ENCODE results near the gene ENC1.
"Not testable (repeated sequence)": the region's sequence is repeated elsewhere in the genome, so short reads cannot be mapped to it uniquely, and the experiment has no call there.

The ENC1 gene

GRCh38 chr5:74684900-74685851 lies 44.6 kb upstream of the ENC1 start, which contains the start of gene HEXB:
Gene HEXB (plus strand): TSS chr5:74685233. CDS start chr5:74685261, 28 bp downstream.
- no peaks in the 10 kb centered on the region for H3F3A ChIP-seq (ENCODE audit: insufficient read depth, low read length)
- no peaks in the 10 kb centered on the region for H3K27me3 ChIP-seq (ENCODE audit: insufficient read depth, low read length)
- no peaks in the 10 kb centered on the region for H4K20me1 ChIP-seq (ENCODE audit: insufficient read depth, low read length)
- no peaks in the 10 kb centered on the region for H3K9me2 ChIP-seq (ENCODE audit: low read depth, low read length)
- peak within 1 kb of the TSS; percentile 77 for H3K9ac ChIP-seq (ENCODE audit: low read length)
- peak within 1 kb of the TSS; percentile 87 for H3K4me2 ChIP-seq (ENCODE audit: low read length)
- no peaks in the 10 kb centered on the region for H3K9me3 ChIP-seq (ENCODE audit: low read length)
- peaks cover 34% of the 10 kb centered on the region for H3K4me1 ChIP-seq (ENCODE audit: insufficient read depth, low read length, severe bottlenecking)
- peak within 1 kb of the TSS; percentile 47 for H3K27ac ChIP-seq (ENCODE audit: low read depth, low read length, poor library complexity, severe bottlenecking)
- H3K4me3 ChIP-seq (ENCODE audit: low read depth, low read length, poor library complexity, severe bottlenecking) = peak within 1 kb of the TSS; percentile 81
- peaks cover 12% of the 10 kb centered on the region; the same call in 1 of the 2 replicates for H3K36me3 ChIP-seq (ENCODE audit: insufficient read depth, low read length)
- no peak within 1 kb of the TSS for H2AFZ ChIP-seq (ENCODE audit: low read length)
- no peaks in the 10 kb centered on the region for H3K79me2 ChIP-seq (ENCODE audit: insufficient read depth, low read length)
- TF ChIP-seq EZH2 (IDR thresholded peaks at IDR 0.05; ENCODE audit: borderline replicate concordance, low read length) (no peak), CTCF (IDR thresholded peaks at IDR 0.05; ENCODE audit: low read length) (peak; percentile 25)

- H3K4me2 ChIP-seq (ENCODE audit: low read length) = no peak overlapping the region
- no peak for TF ChIP-seq CTCF (IDR thresholded peaks at IDR 0.05; ENCODE audit: low read length)
- TF ChIP-seq EZH2 (IDR thresholded peaks at IDR 0.05; ENCODE audit: borderline replicate concordance, low read length) = no peak
- H3K4me1 ChIP-seq (ENCODE audit: insufficient read depth, low read length, severe bottlenecking) = peaks cover 17% of the 10 kb centered on the region
- H2AFZ ChIP-seq (ENCODE audit: low read length) = no peak overlapping the region
- H3F3A ChIP-seq (ENCODE audit: insufficient read depth, low read length) = no peaks in the 10 kb centered on the region
- no peak overlapping the region for H3K27ac ChIP-seq (ENCODE audit: low read depth, low read length, poor library complexity, severe bottlenecking)
- no peaks in the 10 kb centered on the region for H3K36me3 ChIP-seq (ENCODE audit: insufficient read depth, low read length)
- no peaks in the 10 kb centered on the region for H3K27me3 ChIP-seq (ENCODE audit: insufficient read depth, low read length)
- H3K4me3 ChIP-seq (ENCODE audit: low read depth, low read length, poor library complexity, severe bottlenecking) = no peak overlapping the region
- H3K9me2 ChIP-seq (ENCODE audit: low read depth, low read length) = no peaks in the 10 kb centered on the region
- H3K79me2 ChIP-seq (ENCODE audit: insufficient read depth, low read length) = no peaks in the 10 kb centered on the region
- no peaks in the 10 kb centered on the region for H3K9me3 ChIP-seq (ENCODE audit: low read length)
- no peak overlapping the region for H3K9ac ChIP-seq (ENCODE audit: low read length)
- H4K20me1 ChIP-seq (ENCODE audit: insufficient read depth, low read length) = no peaks in the 10 kb centered on the region
Observed at GRCh38 chr5:74679966-74680365, 39.4 kb upstream of the ENC1 start.

- H3K4me2 ChIP-seq (ENCODE audit: low read length); H3K9me3 ChIP-seq (ENCODE audit: low read length); H2AFZ ChIP-seq (ENCODE audit: low read length); H4K20me1 ChIP-seq (ENCODE audit: insufficient read depth, low read length); H3K79me2 ChIP-seq (ENCODE audit: insufficient read depth, low read length); H3K9ac ChIP-seq (ENCODE audit: low read length); H3K9me2 ChIP-seq (ENCODE audit: low read depth, low read length); H3K36me3 ChIP-seq (ENCODE audit: insufficient read depth, low read length); H3K27me3 ChIP-seq (ENCODE audit: insufficient read depth, low read length); H3F3A ChIP-seq (ENCODE audit: insufficient read depth, low read length); H3K27ac ChIP-seq (ENCODE audit: low read depth, low read length, poor library complexity, severe bottlenecking); H3K4me3 ChIP-seq (ENCODE audit: low read depth, low read length, poor library complexity, severe bottlenecking): not testable (repeated sequence)
- peaks cover 17% of the 10 kb centered on the region for H3K4me1 ChIP-seq (ENCODE audit: insufficient read depth, low read length, severe bottlenecking)
Observed at GRCh38 chr5:74679300-74679699, 38.8 kb upstream of the ENC1 start.

GRCh38 chr5:74678123-74678522 lies 37.6 kb upstream of the ENC1 start:
- H3K4me2 ChIP-seq (ENCODE audit: low read length); H3K36me3 ChIP-seq (ENCODE audit: insufficient read depth, low read length); H2AFZ ChIP-seq (ENCODE audit: low read length); H3K9ac ChIP-seq (ENCODE audit: low read length); H3K9me2 ChIP-seq (ENCODE audit: low read depth, low read length); H3K4me3 ChIP-seq (ENCODE audit: low read depth, low read length, poor library complexity, severe bottlenecking); H3K27ac ChIP-seq (ENCODE audit: low read depth, low read length, poor library complexity, severe bottlenecking); H3K79me2 ChIP-seq (ENCODE audit: insufficient read depth, low read length); H4K20me1 ChIP-seq (ENCODE audit: insufficient read depth, low read length); H3F3A ChIP-seq (ENCODE audit: insufficient read depth, low read length); H3K27me3 ChIP-seq (ENCODE audit: insufficient read depth, low read length); H3K9me3 ChIP-seq (ENCODE audit: low read length): not testable (repeated sequence)
- peaks cover 17% of the 10 kb centered on the region for H3K4me1 ChIP-seq (ENCODE audit: insufficient read depth, low read length, severe bottlenecking)

- H3K36me3 ChIP-seq (ENCODE audit: insufficient read depth, low read length); H3K4me3 ChIP-seq (ENCODE audit: low read depth, low read length, poor library complexity, severe bottlenecking); H2AFZ ChIP-seq (ENCODE audit: low read length); H3K4me2 ChIP-seq (ENCODE audit: low read length); H3K27ac ChIP-seq (ENCODE audit: low read depth, low read length, poor library complexity, severe bottlenecking); H3K4me1 ChIP-seq (ENCODE audit: insufficient read depth, low read length, severe bottlenecking); H3K79me2 ChIP-seq (ENCODE audit: insufficient read depth, low read length); H3K9me2 ChIP-seq (ENCODE audit: low read depth, low read length); H4K20me1 ChIP-seq (ENCODE audit: insufficient read depth, low read length); H3K27me3 ChIP-seq (ENCODE audit: insufficient read depth, low read length); H3K9me3 ChIP-seq (ENCODE audit: low read length); H3K9ac ChIP-seq (ENCODE audit: low read length); H3F3A ChIP-seq (ENCODE audit: insufficient read depth, low read length): not testable (repeated sequence)
Observed at GRCh38 chr5:74676466-74676865, 35.9 kb upstream of the ENC1 start.
